GM20431 (cell line): ENCODE results near the gene AKAP11.

ENCODE experiments used
- in situ Hi-C: fragments of 300-500 bp; cut with MseI, MboI; formaldehyde crosslinking; loops from one replicate; pipeline ENCODE4 v1.15.0; 2020; ENCODE audit warnings: low sequenced_read_pairs; ENCODE audit not compliant: unreplicated experiment

Gene AKAP11

DNA sequence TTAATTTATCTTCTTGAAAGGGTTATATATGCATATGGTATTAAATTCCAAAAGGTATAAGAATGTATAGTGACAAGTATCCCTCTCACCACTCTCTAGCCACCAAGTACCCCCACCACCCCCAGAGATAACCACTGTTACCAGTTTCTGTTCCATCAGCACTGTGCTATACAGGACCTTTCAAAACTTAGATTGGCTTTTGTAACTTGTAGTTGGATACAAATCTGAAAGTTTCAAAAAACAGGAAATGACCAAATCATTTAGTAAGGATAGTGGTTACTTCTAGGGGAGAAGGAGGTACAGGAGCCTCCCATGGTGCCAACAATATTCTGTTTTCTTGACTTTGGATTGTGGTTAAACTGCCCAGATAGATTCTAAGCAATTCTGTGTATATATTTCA, 56.7 kb downstream of the AKAP11 start:
- in situ Hi-C loops: no loop called here

GRCh38 chr13:42329239-42329638, 57.3 kb downstream of the AKAP11 start:
- in situ Hi-C loops: no loop called here

- in situ Hi-C loops: no loop called here
Measured at GRCh38 chr13:42331009-42331408, 59.1 kb downstream of the AKAP11 start.

DNA sequence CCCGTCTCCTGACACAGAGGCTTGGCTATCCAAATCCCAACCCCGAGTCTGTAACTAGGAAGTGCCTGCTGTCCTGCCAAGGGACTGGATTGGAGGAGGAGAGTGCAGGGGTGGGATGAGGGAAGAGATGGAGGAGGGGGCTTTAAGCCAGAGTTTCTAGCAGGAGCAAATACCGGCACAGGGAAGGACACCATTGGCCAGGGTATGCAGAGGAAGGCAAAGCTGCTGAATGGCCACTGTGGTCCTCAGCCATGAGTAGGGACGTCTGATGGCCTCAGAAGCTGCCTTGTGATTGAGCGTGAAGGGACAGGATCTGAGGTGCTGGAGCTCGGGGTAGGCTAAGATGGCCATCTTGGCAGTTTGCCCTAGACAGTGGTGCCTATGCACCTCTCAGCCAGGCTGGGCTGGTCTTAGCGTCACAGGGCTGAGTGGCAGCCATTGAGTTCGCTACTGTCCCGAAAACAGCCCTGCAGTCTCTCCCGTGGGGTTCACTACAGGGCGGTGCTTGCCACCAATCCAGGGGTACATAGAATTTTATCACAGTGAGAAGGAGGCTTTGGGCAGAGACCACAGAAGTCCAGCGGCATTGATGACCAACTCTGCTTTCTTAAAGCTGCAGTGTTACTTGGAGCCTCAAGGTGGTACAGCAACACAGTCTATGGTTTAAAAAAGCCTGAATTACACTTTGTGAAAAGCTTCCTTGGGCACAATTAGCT, 61.8 kb downstream of the AKAP11 start:
- in situ Hi-C loops: no loop called here

DNA sequence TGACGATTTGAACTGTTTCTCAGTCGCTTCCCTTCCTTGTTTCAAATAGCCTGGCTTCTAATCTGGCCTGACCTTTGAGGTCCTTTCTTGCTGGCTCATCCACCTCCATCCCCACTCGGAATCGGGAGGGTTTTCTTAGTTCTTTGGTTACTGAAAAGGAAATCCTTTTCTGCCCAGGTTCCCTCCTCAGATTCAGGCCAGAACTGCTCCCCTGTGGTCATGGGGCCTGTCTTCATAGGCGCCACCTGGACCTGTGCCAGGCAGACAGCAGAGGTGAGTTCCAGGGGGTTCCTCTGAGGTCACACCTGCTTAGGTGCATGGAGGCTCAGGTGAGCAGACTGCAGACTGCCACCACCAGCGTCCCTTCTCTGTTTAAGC, 62.4 kb downstream of the AKAP11 start:
- in situ Hi-C loops: no loop called here

GRCh38 chr13:42337808-42338600, 66.1 kb downstream of the AKAP11 start:
- in situ Hi-C loops: no loop called here

GRCh38 chr13:42345367-42345766, 73.4 kb downstream of the AKAP11 start:
- in situ Hi-C loops: no loop called here

DNA sequence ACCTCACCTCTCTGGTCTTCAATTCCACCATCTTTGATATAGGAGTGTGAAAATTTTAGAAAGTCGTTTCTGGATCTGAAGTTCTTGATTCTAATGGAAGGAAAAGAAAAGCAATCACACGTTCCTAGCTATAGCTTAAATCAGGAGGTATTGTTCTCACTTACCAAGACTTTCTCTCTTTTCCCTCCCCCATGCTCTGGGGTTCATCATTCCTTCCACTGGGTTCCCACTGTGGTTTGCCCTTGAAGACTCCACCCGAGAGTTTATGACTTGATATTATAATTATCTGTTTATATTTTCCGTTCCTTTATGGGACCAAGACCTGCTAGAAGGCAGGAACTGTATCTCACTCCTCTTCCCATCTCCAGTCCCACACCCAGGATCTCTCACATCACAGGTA, 76.6 kb downstream of the AKAP11 start:
- in situ Hi-C loops: no loop called here

- in situ Hi-C loops: no loop called here
Measured at GRCh38 chr13:42350141-42350540, 78.2 kb downstream of the AKAP11 start.

DNA sequence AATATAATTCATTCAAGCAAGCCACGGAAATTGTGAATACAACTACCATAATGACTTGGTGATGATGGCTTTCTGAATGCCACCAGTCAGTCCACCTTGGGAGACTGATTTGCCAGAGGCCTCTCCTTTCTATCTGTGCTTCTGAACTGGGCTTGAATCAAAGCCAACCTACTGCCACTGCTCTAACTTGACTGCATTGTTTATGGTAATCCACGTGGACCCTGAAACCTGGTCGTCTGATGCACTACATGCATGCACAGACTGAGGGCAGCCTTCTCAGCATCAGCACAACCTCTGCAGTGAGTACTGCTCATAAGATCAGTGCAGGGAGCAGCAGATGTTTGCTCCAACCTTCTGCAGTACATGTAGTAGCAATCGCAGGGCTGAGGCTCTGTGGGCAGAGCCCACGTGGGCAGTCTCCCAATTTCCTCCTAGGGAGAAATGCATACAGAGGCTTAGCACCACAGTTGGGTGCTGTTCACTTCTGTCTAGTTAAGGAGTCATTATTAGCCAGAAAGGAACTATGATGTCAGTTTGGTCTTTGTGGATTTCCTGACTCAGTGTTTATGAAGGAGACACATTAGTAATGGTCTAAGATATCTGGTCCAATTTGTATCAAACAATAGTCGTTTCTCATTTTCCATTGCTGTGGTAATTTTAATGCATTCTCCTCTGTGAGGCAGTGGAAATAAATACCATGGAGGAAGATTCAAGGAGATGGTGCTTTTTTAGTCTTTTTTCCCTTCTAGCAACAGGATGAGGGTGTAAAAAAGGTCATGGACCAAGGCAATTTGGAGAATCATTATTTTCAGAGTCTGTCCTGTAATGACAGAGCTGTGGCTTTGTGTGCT, 82.5 kb downstream of the AKAP11 start:
- in situ Hi-C loops: no loop called here

GRCh38 chr13:42355092-42355485, 83.1 kb downstream of the AKAP11 start:
- in situ Hi-C loops: no loop called here

- in situ Hi-C loops: no loop called here
Measured at GRCh38 chr13:42355491-42356183, 83.7 kb downstream of the AKAP11 start.

GRCh38 chr13:42356184-42356575, 84.2 kb downstream of the AKAP11 start:
- in situ Hi-C loops: no loop called here

DNA sequence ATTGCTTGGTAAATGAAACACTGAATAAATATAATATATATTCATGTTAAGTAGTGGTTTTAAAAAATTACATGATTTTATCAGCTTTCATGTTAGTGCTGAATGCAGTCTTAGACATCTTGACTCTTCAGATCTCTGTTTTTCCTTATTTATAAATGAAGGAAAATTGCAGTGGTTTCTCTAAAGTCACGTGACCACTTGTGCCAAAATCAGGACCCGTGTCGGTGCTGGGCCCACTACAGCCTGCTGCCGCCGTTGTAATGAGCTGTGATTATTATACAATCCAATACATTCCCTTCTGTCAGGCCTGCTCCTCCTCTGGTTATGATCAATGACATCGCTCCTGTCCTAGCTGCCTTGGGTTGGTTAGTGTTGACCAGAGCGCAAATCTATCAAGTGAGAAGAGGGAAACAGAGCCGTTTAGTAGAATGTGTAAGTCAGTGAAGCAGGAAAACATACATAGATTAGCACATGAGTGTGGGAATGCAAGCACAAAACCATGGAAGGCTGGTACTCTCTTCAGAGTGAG, 88.2 kb downstream of the AKAP11 start:
- in situ Hi-C loops: no loop called here

DNA sequence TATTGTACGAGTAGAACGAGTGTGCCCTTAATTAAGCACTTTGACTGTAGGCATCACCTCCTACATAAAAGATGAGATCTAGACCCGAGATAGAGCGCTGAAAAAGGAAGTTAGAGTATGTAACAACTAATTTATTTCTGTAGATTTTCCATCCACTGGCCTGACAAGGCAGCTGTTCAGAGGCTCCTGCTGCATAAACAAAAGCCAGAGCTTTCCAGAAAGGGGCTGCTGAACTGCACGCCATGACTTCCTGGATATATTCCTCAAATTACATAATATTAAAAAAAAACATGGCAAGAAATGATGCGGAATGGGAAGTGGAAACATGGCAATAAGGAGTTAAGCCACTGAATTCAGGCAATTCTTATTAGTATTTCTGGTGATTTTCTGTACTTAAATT, 89.7 kb downstream of the AKAP11 start:
- in situ Hi-C loops: no loop called here

DNA sequence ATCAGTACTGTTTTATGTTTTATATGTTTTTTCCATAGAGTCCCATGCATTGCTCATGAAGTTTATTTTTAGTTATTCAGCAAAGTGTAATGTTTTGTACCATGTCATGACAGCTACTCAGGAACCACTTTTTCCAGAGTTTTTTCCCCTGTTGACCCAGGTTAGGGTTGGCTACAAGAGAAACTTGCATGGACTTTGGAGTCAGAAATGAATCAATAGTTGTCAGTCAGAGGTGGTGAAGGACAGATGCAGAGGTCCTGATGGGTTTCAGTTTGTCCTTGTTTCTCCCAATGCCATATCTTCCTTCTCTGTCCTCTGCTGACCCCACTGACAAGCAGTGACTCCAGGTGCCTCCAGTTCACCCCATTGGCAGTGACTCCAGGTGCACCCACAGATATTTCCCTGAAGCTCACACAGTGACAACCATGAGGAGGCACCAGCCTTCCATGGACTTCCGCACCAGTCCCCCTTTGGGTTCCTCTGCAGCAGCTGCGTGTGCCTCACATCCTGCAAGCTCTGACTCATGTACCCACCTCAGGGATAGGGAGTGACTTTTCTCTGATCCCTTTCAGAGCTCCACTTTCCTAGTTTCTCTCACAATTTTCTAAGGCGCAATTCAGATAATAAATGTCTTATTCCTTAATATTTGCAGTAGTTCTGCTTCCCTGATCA, 92.1 kb downstream of the AKAP11 start:
- in situ Hi-C loops: no loop called here

DNA sequence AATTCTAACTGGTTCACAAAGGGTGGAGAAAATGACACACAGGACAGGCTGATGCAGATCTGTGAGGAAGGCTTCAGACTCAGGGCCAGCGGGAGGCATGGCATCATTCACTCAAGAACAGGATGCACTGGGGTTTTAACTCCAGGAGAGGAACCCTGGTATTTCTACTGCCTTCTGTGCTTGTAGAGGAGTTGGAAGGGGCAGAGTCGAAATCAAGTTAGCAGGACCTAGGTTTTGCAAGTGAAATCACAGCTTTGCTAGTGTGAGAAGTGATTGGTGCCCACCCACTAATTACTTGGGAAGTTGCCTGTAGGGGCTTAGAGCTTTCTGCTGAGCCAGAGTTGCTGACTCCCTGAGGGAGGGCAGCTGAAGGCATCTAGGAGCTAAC, 92.7 kb downstream of the AKAP11 start:
- in situ Hi-C loops: no loop called here

GRCh38 chr13:42367831-42368230, 95.9 kb downstream of the AKAP11 start:
- in situ Hi-C loops: no loop called here

DNA sequence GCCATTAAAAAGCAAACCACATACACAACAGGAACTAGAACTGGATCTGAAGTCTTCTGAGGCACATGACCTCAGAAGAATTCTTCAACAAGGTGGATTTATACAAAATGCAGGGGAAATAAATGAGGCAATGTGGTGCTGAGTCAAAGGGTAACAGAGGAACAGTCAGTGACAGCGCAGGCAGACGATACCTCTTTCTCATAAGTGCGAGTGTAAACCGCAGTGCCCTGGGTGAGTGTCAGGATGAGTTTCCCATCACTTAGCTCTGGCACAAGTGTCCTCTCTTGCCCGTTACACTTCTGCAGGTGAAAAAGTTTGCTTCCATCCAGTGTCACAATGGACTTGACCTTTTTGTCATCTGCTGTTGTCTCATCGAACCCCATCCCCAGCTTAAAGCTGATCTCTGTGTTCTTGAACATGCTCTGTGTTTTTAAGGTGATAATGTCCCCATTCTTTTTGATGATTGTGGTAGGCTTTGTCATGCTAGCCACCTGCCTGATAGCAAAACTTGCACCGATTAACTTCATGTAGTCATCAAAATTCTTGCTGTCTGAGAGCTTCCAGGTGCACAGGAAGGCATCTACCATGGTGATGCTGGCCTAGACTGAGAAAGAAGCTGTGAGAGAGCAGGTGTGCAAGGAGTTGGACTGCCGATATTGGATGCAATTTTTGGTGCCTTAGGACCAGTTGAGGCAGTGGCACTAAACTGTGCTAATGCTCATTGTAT, 97.3 kb downstream of the AKAP11 start:
- in situ Hi-C loops: no loop called here
